ENCODE data around the gene ASXL1.

- TF ChIP-seq CTCF (IDR thresholded peaks at IDR 0.05) (no peak), POLR2A (IDR thresholded peaks at IDR 0.05) (no peak)
These were observed 104.9 kb downstream of the ASXL1 start for GRCh38 chr20:32462900-32463641.
